GM12864 (cell line): ENCODE data around the gene TRIM63.
"Not testable (repeated sequence)": the region's sequence is repeated elsewhere in the genome, so short reads cannot be mapped to it uniquely, and the experiment has no call there.

Experiments used
- DNase-seq: peaks from one replicate; pipeline ENCODE4 v3.0.0-alpha.2; 2011; ENCODE audit warnings: low read depth
- H3K4me3 ChIP-seq: 2 replicates; pipeline ENCODE4 v1.5.1; 2011; ENCODE audit warnings: mild to moderate bottlenecking, low read depth, low read length, control low read depth
- CTCF ChIP-seq: IDR thresholded peaks from 2 replicates; pipeline ENCODE4 v1.5.1; 2011; ENCODE audit warnings: low read depth, mild to moderate bottlenecking, moderate library complexity, low read length, control low read depth, inconsistent platforms; ENCODE audit errors: missing control alignments

Gene TRIM63

GRCh38 chr1:26109229-26110164 lies 42.1 kb upstream of the TRIM63 start:
- TF ChIP-seq CTCF: no peak
- H3K4me3 ChIP-seq: no peak overlapping the region
- no peak for DNase-seq

DNA sequence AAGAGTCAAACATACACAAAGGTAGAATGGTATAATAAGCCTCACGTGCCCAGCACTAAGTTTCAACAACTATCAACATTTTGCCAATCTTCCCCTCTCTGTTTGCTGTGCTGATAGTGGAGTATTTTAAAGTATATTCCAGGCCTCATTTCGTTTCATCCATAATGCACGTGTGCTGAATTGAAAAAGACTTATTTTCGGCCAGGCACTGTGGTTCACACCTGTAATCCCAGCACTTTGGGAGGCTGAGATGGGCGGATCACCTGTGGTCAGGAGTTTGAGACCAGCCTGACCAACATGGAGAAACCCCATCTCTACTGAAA lies 37.8 kb upstream of the TRIM63 start:
- not testable (repeated sequence) for DNase-seq, H3K4me3 ChIP-seq

GRCh38 chr1:26102526-26102925 lies 35.1 kb upstream of the TRIM63 start:
- H3K4me3 ChIP-seq: no peak overlapping the region
- DNase-seq: no peak
- no peak for TF ChIP-seq CTCF

DNA sequence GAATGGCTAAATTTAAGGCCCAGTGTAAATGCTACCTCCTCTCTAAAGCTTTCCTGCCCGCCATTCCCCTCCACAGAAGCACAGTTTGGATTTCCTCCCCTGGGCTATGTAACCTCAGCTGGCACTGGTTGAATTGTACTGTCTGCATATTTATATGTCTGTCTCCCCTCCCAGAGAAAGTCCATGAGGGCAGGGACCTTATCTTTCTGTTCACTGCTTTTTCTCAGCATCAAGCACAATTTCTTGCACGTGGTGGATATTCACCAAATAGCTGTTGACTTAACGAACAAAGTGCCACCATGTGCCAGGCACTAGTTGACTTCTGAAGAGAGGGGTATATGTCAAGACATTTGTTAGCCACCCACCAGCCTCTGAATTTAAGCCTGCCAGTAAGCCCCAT lies 34.7 kb upstream of the TRIM63 start:
- H3K4me3 ChIP-seq: no peak overlapping the region
- TF ChIP-seq CTCF: no peak
- no peak for DNase-seq

DNA sequence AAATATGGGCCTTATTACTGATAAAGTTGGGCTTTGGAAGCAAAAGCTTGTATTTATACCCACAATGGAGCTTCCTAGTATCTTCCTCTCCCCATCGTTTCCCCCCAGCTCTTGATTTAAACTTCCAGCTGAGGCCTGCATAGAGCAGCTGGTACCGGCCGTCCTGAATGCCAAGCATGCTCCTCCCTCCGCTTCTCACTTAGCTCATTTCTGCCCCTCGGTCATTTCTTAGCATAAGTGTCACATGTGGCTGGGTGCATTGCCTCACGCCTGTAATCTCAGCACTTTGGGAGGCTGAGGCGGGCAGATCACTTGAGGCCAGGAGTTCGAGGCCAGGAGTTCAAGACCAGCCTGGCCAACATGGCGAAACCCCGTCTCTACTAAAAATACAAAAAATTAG lies 32.8 kb upstream of the TRIM63 start:
- not testable (repeated sequence) for H3K4me3 ChIP-seq, DNase-seq

GRCh38 chr1:26099780-26100179 lies 32.4 kb upstream of the TRIM63 start:
- no peak for DNase-seq
- H3K4me3 ChIP-seq: no peak overlapping the region
- TF ChIP-seq CTCF: no peak

DNA sequence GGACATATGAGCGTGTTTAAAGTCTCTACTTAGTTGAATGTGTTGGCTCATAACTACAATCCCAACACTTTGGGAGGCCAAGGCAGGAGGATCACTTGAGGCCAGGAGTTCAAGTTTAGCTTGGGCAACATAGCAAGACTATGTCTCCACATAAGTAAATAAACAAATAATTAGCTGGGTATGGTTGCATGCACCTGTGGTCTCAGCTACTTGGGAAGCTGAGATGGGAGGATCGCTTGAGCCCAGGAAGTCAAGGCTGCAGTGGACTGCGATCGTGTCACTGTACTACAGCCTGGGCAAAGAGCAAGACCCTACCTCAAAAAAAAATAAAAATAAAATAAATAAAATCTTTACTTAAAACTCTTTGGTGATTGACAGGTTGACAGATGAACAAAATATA lies 31.2 kb upstream of the TRIM63 start:
- H3K4me3 ChIP-seq: no peak overlapping the region
- TF ChIP-seq CTCF: no peak

GRCh38 chr1:26097696-26098095 lies 30.3 kb upstream of the TRIM63 start:
- no peak for DNase-seq
- no peak for TF ChIP-seq CTCF
- H3K4me3 ChIP-seq: no peak overlapping the region

More for the DNA sequence above, 31.2 kb upstream of the TRIM63 start:
- DNase-seq: no peak
